ACHN (cell line): ENCODE measurements around the gene PLEKHO1.
"Not testable (repeated sequence)": the region's sequence is repeated elsewhere in the genome, so short reads cannot be mapped to it uniquely, and the experiment has no call there.

Source experiments
- DNase-seq: peaks from one replicate; pipeline ENCODE4 v3.0.0-alpha.2; 2015
- in situ Hi-C: cut with HindIII; loops from 2 replicates; pipeline ENCODE4 v1.10.0; 2017; ENCODE audit warnings: low sequenced_read_pairs, low pct_ligation_motif_present, low pct_unique_long_range_greater_than_20kb

PLEKHO1 gene

GRCh38 chr1:150149271-150150132 is at the start of gene PLEKHO1:
Gene PLEKHO1 (plus strand): TSS chr1:150149916. CDS start chr1:150150258, 342 bp downstream.
- in situ Hi-C loops: no loop called here

GRCh38 chr1:150102986-150103385 is 46.7 kb upstream of the PLEKHO1 start:
- in situ Hi-C loops: no loop called here
- no peak for DNase-seq

More at GRCh38 chr1:150149271-150150132, at the start of gene PLEKHO1:
- DNase-seq: peak; percentile 81

- DNase-seq: no peak
- in situ Hi-C loops: no loop called here
Measured at GRCh38 chr1:150106341-150106740, 43.4 kb upstream of the PLEKHO1 start.

- DNase-seq: no peak
- in situ Hi-C loops: no loop called here
Measured at GRCh38 chr1:150109586-150109985, 40.1 kb upstream of the PLEKHO1 start.

- in situ Hi-C loops: no loop called here
- DNase-seq: no peak
Measured at GRCh38 chr1:150110116-150110515, 39.6 kb upstream of the PLEKHO1 start.

GRCh38 chr1:150111670-150112069 is 38.0 kb upstream of the PLEKHO1 start:
- DNase-seq: no peak
- in situ Hi-C loops: no loop called here

- in situ Hi-C loops: no loop called here
Measured at GRCh38 chr1:150115121-150115520, 34.6 kb upstream of the PLEKHO1 start.

GRCh38 chr1:150118716-150119115 is 31.0 kb upstream of the PLEKHO1 start:
- no peak for DNase-seq
- in situ Hi-C loops: no loop called here

More at GRCh38 chr1:150115121-150115520, 34.6 kb upstream of the PLEKHO1 start:
- no peak for DNase-seq

GRCh38 chr1:150121236-150121862 is 28.4 kb upstream of the PLEKHO1 start:
- in situ Hi-C loops: no loop called here
- DNase-seq: no peak

GRCh38 chr1:150126811-150127210 is 22.9 kb upstream of the PLEKHO1 start:
- in situ Hi-C loops: no loop called here
- no peak for DNase-seq

- no peak for DNase-seq
- in situ Hi-C loops: no loop called here
Measured at GRCh38 chr1:150127464-150127863, 22.3 kb upstream of the PLEKHO1 start.

- no peak for DNase-seq
- in situ Hi-C loops: no loop called here
Measured at GRCh38 chr1:150127868-150128267, 21.8 kb upstream of the PLEKHO1 start.

- no peak for DNase-seq
- in situ Hi-C loops: no loop called here
Measured at GRCh38 chr1:150132372-150132771, 17.3 kb upstream of the PLEKHO1 start.

GRCh38 chr1:150134537-150134936 is 15.2 kb upstream of the PLEKHO1 start:
- DNase-seq: no peak
- in situ Hi-C loops: no loop called here

- DNase-seq, in situ Hi-C loops: not testable (repeated sequence)
Measured at GRCh38 chr1:150135400-150135799, 14.3 kb upstream of the PLEKHO1 start.

- DNase-seq: no peak
- in situ Hi-C loops: no loop called here
Measured at GRCh38 chr1:150138044-150138443, 11.7 kb upstream of the PLEKHO1 start.

- in situ Hi-C loops: no loop called here
- DNase-seq: no peak
Measured at GRCh38 chr1:150141452-150141851, 8.3 kb upstream of the PLEKHO1 start.

- in situ Hi-C loops: no loop called here
- no peak for DNase-seq
Measured at GRCh38 chr1:150142083-150142482, 7.6 kb upstream of the PLEKHO1 start.

GRCh38 chr1:150144606-150145005 is 5.1 kb upstream of the PLEKHO1 start:
- in situ Hi-C loops: no loop called here
- DNase-seq: no peak

GRCh38 chr1:150146016-150146415 is 3.7 kb upstream of the PLEKHO1 start:
- not testable (repeated sequence) for DNase-seq

More at GRCh38 chr1:150146016-150146415, 3.7 kb upstream of the PLEKHO1 start:
- in situ Hi-C loops: not testable (repeated sequence)
